ENCODE results near the gene TEAD1.

- TF ChIP-seq CTCF (conservative IDR thresholded peaks at IDR 0.05), result no peak
- TF ChIP-seq EZH2 (IDR thresholded peaks at IDR 0.05; ENCODE audit: low read depth), result no peak
Observed at GRCh38 chr11:12993626-12994025, 319.4 kb downstream of the TEAD1 start.
